Measurements from ENCODE around the gene PPARD.

PPARD gene

GRCh38 chr6:35443341-35444030 is 101.1 kb downstream of the PPARD start:
- DNase-seq (ENCODE audit: low spot score): no peak
- in situ Hi-C loops (cut with MboI; ENCODE audit: low pct_unique_long_range_greater_than_20kb, low sequenced_read_pairs, unreplicated experiment): loop anchor here (10.0 kb wide), 1 partner anchor 99 kb away; the partner anchor contains the start of gene PPARD

DNA sequence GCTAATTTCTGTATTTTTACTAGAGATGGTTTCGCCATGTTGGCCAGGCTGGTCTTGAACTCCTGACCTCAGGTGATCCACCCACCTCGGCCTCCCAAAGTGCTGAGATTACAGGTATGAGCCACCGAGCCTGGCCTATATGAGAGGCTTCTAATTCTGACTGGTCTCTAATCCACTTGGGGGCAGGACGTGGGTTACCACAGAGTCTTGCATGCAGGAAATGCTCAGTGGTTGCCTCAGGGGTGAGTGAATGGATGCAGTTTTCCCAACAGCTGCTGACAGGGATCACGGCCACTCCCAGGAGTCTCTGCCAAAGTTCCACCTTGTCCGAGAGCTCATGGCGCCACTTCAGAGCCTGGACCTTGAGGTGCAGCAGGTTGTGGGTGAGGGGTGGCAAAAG is 103.3 kb downstream of the PPARD start:
- no peak for DNase-seq (ENCODE audit: low spot score)
- TF ChIP-seq CTCF (IDR thresholded peaks at IDR 0.05; ENCODE audit: extremely low read depth, insufficient read depth, missing control alignments): no peak
- in situ Hi-C loops (cut with MboI; ENCODE audit: low pct_unique_long_range_greater_than_20kb, low sequenced_read_pairs, unreplicated experiment): loop anchor here (10.0 kb wide), 1 partner anchor 101 kb away; the partner anchor contains the start of gene PPARD

More at GRCh38 chr6:35443341-35444030, 101.1 kb downstream of the PPARD start:
- no peak for TF ChIP-seq CTCF (IDR thresholded peaks at IDR 0.05; ENCODE audit: extremely low read depth, insufficient read depth, missing control alignments)

DNA sequence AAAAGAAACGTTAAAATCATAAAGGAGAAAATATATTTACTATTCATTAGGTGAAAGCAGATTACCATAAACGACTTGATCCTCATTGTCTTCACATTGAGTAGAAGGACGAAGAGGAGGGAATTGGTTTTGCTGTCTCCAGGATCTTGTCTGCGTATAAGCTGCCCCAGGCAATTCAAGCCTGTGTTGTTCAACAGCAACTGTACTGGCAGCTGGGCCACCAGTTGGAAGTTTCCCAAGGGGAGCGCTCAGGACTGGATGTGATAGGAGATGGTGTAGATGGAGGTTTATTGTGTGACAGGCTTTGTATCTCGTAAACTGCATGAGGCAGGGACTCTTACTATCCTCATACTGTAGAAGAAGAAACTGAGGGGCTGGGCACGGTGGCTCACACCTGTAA is 105.8 kb downstream of the PPARD start:
- TF ChIP-seq CTCF (IDR thresholded peaks at IDR 0.05; ENCODE audit: extremely low read depth, insufficient read depth, missing control alignments): no peak
- no peak for DNase-seq (ENCODE audit: low spot score)
- in situ Hi-C loops (cut with MboI; ENCODE audit: low pct_unique_long_range_greater_than_20kb, low sequenced_read_pairs, unreplicated experiment): loop anchor here (10.0 kb wide), 1 partner anchor 103 kb away; the partner anchor contains the start of gene PPARD

GRCh38 chr6:35449287-35449881 is 107.0 kb downstream of the PPARD start:
- TF ChIP-seq CTCF (IDR thresholded peaks at IDR 0.05; ENCODE audit: extremely low read depth, insufficient read depth, missing control alignments): peak; percentile 52
- DNase-seq (ENCODE audit: low spot score): peak; percentile 91
- in situ Hi-C loops (cut with MboI; ENCODE audit: low pct_unique_long_range_greater_than_20kb, low sequenced_read_pairs, unreplicated experiment): loop anchor here (10.0 kb wide), 1 partner anchor 105 kb away; the partner anchor contains the start of gene PPARD

DNA sequence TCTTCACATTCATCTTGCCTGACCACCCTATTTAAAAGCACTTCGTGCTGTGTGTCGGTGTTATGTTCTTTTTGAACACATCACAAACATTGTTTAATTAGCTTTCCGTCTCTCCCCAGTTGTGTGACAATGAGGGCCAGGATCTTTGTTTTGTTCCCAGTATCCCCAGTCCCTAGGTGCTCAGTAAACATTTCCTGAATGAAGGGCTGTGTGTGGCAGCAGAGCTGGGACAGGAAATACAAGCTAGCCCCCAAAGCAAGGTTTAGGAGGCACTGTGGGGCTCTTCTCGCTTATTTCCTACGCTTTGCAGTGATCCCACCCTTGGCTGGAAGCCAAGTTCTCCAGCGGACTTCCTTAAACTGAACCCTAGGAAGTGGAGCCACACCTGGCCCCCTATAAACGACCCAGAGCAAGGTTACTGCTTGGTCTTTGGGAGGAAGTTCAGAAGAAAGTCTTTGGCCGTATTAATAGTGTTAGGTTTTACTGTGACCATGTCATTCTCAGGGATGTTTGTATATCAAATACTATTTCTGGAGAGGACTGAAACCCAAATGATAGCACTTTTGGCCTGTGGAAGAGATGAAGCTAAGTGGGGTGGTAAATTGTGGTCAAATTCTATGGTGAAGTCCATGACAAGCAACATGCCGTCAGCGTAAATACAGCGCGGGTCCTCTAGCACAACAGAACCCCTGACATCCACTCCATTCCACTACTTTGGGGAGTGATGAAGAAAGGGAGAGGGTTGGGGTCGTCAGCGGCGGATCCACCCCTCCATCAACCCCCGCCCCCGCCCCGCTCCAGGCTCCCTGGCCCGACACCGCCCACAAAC is 109.2 kb downstream of the PPARD start:
- no peak for TF ChIP-seq CTCF (IDR thresholded peaks at IDR 0.05; ENCODE audit: extremely low read depth, insufficient read depth, missing control alignments)
- in situ Hi-C loops (cut with MboI; ENCODE audit: low pct_unique_long_range_greater_than_20kb, low sequenced_read_pairs, unreplicated experiment): loop anchor here (10.0 kb wide), 1 partner anchor 127 kb away; no protein-coding TSS in a partner anchor
- DNase-seq (ENCODE audit: low spot score): no peak
